Osteoblast (primary cell): ENCODE results near the gene TSPAN10. TPM values are rescaled to one million over a fixed set of nuclear protein-coding genes. Genes with fewer than 3 reads are reported as not detected.

ENCODE experiments used
- DNase-seq: peaks from one replicate; pipeline ENCODE4 v3.0.0; 2011; ENCODE audit warnings: low spot score, mixed read lengths; ENCODE audit not compliant: insufficient read length; ENCODE audit errors: missing footprints
- H2AFZ ChIP-seq: 2 replicates; pipeline ENCODE4 v1.6.0; 2011; ENCODE audit warnings: mild to moderate bottlenecking, low read length
- H3K27ac ChIP-seq: 2 replicates; pipeline ENCODE4 v1.5.1; 2011; ENCODE audit warnings: mild to moderate bottlenecking, low read depth, low read length, moderate library complexity
- H3K27me3 ChIP-seq: 2 replicates; pipeline ENCODE4 v1.6.0; 2012; ENCODE audit warnings: mild to moderate bottlenecking, control low read depth, inconsistent platforms, low read length, moderate library complexity; ENCODE audit not compliant: insufficient read depth
- H3K36me3 ChIP-seq: 2 replicates; pipeline ENCODE4 v1.5.1; 2011; ENCODE audit warnings: mild to moderate bottlenecking, low read length, control low read depth, moderate library complexity; ENCODE audit not compliant: insufficient read depth
- H3K4me1 ChIP-seq: 2 replicates; pipeline ENCODE4 v1.5.1; 2011; ENCODE audit warnings: mild to moderate bottlenecking, low read length, control low read depth, moderate library complexity; ENCODE audit not compliant: insufficient read depth
- H3K4me2 ChIP-seq: 2 replicates; pipeline ENCODE4 v1.6.0; 2011; ENCODE audit warnings: mild to moderate bottlenecking, low read length; ENCODE audit not compliant: insufficient read depth
- H3K4me3 ChIP-seq: fragments of 200-600 bp; sonication (generic); 3 replicates; pipeline ENCODE4 v1.5.1; 2012; ENCODE audit warnings: mild to moderate bottlenecking, low read length, inconsistent platforms; ENCODE audit not compliant: insufficient read depth
- H3K79me2 ChIP-seq: 2 replicates; pipeline ENCODE4 v1.6.0; 2012; ENCODE audit warnings: mild to moderate bottlenecking, low read length, control low read depth, inconsistent platforms; ENCODE audit not compliant: insufficient read depth
- H3K9me3 ChIP-seq: 2 replicates; pipeline ENCODE4 v1.5.1; 2011; ENCODE audit warnings: low read depth, low read length, control low read depth
- H4K20me1 ChIP-seq: 2 replicates; pipeline ENCODE4 v1.6.0; 2012; ENCODE audit warnings: mild to moderate bottlenecking, low read length, control low read depth; ENCODE audit not compliant: insufficient read depth
- total RNA-seq: library from RNA; depleted of rRNA; stranded (reverse); fragments of >200 nt; gene quantifications from 2 replicates; pipeline ENCODE4 v1.2.3, GENCODE V29; 2012
- TF ChIP-seq, protein P1 (sequence below): IDR thresholded peaks from 2 replicates; pipeline ENCODE4 v1.5.1; 2011; ENCODE audit warnings: mild to moderate bottlenecking, low read depth, low read length, moderate library complexity; ENCODE audit errors: extremely low read depth

The TSPAN10 gene
- total RNA-seq, 1 donor: 2.9 TPM

DNA sequence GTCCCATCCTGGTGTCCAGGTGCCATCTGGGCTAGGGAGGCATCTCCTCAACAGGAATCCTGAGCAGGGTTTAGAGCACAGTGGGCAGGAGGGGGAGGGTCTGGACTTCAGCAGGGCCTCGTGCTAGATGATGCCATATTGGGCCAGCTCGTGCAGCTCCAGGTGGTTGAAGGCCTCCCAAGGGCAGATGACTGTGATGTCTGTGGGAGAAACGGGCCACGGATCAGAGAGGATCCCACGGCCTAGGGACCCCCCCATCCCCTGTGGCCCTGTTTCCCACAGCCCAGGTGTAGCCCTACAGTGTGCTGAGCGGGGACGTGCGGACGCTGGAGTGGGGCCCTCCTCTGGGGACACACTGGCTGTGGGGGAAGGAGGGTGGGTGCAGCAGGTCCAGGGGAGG lies 14.0 kb downstream of the TSPAN10 start:
- H3K79me2 ChIP-seq: no peaks in the 10 kb centered on the region
- no peaks in the 10 kb centered on the region for H3K36me3 ChIP-seq
- peak; percentile 82 for DNase-seq
- no peak overlapping the region for H2AFZ ChIP-seq
- H3K9me3 ChIP-seq: peaks cover 4% of the 10 kb centered on the region
- H3K27me3 ChIP-seq: peaks cover 24% of the 10 kb centered on the region
- no peak overlapping the region for H3K27ac ChIP-seq
- H4K20me1 ChIP-seq: no peaks in the 10 kb centered on the region
- no peaks in the 10 kb centered on the region for H3K4me1 ChIP-seq
- no peak overlapping the region for H3K4me2 ChIP-seq
- TF ChIP-seq, protein P1, sequence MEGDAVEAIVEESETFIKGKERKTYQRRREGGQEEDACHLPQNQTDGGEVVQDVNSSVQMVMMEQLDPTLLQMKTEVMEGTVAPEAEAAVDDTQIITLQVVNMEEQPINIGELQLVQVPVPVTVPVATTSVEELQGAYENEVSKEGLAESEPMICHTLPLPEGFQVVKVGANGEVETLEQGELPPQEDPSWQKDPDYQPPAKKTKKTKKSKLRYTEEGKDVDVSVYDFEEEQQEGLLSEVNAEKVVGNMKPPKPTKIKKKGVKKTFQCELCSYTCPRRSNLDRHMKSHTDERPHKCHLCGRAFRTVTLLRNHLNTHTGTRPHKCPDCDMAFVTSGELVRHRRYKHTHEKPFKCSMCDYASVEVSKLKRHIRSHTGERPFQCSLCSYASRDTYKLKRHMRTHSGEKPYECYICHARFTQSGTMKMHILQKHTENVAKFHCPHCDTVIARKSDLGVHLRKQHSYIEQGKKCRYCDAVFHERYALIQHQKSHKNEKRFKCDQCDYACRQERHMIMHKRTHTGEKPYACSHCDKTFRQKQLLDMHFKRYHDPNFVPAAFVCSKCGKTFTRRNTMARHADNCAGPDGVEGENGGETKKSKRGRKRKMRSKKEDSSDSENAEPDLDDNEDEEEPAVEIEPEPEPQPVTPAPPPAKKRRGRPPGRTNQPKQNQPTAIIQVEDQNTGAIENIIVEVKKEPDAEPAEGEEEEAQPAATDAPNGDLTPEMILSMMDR: no peak
- H3K4me3 ChIP-seq: no peak overlapping the region

DNA sequence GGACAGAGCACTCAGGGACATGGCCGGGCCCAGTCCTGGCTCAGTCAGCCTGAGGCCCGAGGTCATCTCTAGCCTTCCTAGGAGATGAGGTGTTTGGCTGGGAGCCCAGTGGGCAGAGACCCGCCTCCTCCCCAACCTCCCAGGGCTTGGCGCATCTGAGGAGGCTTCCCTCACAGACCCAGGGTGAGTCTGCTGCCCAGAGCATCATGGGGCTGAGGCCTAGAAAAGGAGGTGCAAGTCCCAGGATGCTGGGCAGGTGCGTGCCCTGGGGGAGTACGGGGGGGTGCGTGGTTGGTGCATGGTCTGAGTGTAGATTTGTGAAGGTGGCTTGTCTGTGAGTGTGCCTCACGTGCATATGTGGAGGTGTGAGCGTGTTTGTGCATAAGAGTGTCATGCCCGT lies 14.7 kb downstream of the TSPAN10 start:
- DNase-seq: peak; percentile 99
- H3K4me2 ChIP-seq: no peak overlapping the region
- TF ChIP-seq, protein P1: no peak

DNA sequence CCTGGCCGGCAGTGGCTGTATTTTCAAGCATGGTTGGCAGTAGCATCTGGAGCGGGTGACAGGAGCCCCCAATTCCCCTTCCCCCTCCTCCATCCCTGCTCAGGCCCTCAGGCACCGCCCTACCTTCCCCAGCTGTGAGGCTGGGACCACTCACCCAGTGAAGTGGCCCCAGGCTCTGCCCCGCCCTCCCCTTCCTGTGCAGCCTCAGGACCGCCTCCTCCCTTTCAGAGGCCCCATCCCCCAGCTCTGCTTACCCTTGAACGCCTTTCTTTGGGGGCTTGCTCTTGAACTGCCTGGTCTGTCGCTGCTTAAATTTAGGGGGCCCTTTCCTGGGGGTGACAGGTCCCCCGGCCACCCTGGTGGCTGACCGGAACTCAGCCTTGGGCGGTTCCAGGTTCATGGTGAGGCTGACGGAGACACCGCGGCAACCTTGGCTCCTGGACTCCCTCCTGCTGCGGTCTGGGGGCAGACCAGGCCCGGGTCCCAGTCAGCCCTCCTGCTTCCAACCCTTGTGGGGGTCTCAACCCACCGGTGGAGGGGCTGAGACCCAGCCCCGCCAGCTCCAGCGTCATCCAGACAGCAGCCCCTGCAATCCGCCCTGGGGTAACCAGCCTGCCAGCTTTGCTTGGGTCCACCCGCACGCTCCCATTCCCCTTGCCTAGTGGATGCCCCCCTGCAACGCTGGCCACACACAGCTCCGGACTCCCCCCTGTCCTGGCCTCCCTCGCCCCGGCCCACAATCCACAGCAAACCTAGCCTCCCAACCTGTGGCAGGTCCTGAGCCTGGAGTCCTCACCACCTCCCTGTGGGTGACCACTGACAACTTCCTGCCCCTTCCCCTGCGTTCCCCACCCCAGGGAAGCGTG lies 16.1 kb downstream of the TSPAN10 start:
- no peaks in the 10 kb centered on the region for H3K36me3 ChIP-seq
- H4K20me1 ChIP-seq: no peaks in the 10 kb centered on the region
- H2AFZ ChIP-seq: peak overlapping the region; percentile 47
- TF ChIP-seq, protein P1: no peak
- no peaks in the 10 kb centered on the region for H3K79me2 ChIP-seq
- H3K4me3 ChIP-seq: no peak overlapping the region
- peaks cover 12% of the 10 kb centered on the region for H3K27me3 ChIP-seq
- no peaks in the 10 kb centered on the region for H3K4me1 ChIP-seq
- H3K27ac ChIP-seq: no peak overlapping the region
- peaks cover 4% of the 10 kb centered on the region for H3K9me3 ChIP-seq
- no peak overlapping the region for H3K4me2 ChIP-seq
- DNase-seq: peak; percentile 81

More for the DNA sequence above, 14.7 kb downstream of the TSPAN10 start:
- H4K20me1 ChIP-seq: no peaks in the 10 kb centered on the region
- H3K27ac ChIP-seq: no peak overlapping the region
- no peaks in the 10 kb centered on the region for H3K4me1 ChIP-seq
- no peak overlapping the region for H3K4me3 ChIP-seq
- no peak overlapping the region for H2AFZ ChIP-seq
- no peaks in the 10 kb centered on the region for H3K36me3 ChIP-seq
- H3K27me3 ChIP-seq: peaks cover 24% of the 10 kb centered on the region
- no peaks in the 10 kb centered on the region for H3K79me2 ChIP-seq
- peaks cover 4% of the 10 kb centered on the region for H3K9me3 ChIP-seq

DNA sequence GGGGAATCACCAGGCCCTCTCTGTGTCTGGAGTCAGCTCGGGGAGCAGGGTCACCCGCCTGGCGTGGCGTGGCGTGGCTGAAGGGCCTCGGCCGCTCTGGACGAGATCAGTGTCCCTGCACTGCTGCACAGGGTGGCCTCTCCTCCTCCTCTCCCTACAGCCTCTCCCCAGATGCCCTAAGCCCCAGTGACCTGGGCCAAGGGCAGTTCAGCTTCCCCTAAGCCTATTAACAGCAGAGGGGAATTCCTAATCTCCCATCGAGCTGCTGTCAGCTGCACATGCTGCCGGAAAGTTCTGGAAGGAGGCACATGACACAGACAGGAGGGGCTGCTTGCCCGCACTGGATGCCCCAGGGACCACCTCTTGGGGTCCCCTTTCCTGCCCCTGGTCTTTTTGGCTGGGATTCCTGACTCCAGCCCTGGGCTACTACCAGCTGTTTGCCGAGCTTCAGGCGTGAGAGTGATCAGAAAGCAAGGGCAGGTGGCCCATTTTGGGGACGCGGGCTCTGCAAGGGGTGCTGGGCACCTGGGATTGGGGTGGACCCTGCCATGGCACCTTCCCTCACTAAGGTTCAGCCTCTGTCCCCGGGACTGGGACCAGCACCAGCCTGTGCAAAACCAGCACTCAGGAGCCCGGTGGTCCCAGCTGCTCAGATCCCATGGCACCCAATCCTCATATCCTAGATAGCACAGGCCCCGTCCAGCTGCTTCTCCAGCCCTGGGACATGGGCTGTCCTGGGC lies 18.6 kb downstream of the TSPAN10 start:
- TF ChIP-seq, protein P1: no peak
- H3K27me3 ChIP-seq: no peaks in the 10 kb centered on the region
- no peak overlapping the region for H3K27ac ChIP-seq
- no peaks in the 10 kb centered on the region for H3K36me3 ChIP-seq
- no peak overlapping the region for H3K4me3 ChIP-seq
- no peak overlapping the region for H3K4me2 ChIP-seq
- H3K9me3 ChIP-seq: no peaks in the 10 kb centered on the region
- no peaks in the 10 kb centered on the region for H3K4me1 ChIP-seq
- no peak overlapping the region for H2AFZ ChIP-seq
- H3K79me2 ChIP-seq: no peaks in the 10 kb centered on the region
- H4K20me1 ChIP-seq: no peaks in the 10 kb centered on the region
- peak; percentile 66 for DNase-seq
